ENCODE measurements around the gene TGIF2. TPM values are rescaled to one million over a fixed set of nuclear protein-coding genes. Genes with fewer than 3 reads are reported as not detected.

The TGIF2 gene
- total RNA-seq (10 to 100 TPM in 3 of 9 donors, 1 to 10 TPM in 6; 4.5 to 14.9 (median 8.2) TPM), polyA plus RNA-seq (1 to 10 TPM; 2.1 to 5.4 TPM)
- long read RNA-seq, donor 1, partial matches to known transcripts = 4 of 6 reads
- long read RNA-seq, donor 1, other reads (novel, unspliced or antisense) = 1 of 6 reads
- long read RNA-seq, donor 2, partial matches to known transcripts = 20 of 43 reads
- long read RNA-seq, donor 2, other reads (novel, unspliced or antisense) = 15 of 43 reads
- long read RNA-seq, donor 3, partial matches to known transcripts = 3 of 8 reads
- long read RNA-seq, donor 3, other reads (novel, unspliced or antisense) = 2 of 8 reads

DNA sequence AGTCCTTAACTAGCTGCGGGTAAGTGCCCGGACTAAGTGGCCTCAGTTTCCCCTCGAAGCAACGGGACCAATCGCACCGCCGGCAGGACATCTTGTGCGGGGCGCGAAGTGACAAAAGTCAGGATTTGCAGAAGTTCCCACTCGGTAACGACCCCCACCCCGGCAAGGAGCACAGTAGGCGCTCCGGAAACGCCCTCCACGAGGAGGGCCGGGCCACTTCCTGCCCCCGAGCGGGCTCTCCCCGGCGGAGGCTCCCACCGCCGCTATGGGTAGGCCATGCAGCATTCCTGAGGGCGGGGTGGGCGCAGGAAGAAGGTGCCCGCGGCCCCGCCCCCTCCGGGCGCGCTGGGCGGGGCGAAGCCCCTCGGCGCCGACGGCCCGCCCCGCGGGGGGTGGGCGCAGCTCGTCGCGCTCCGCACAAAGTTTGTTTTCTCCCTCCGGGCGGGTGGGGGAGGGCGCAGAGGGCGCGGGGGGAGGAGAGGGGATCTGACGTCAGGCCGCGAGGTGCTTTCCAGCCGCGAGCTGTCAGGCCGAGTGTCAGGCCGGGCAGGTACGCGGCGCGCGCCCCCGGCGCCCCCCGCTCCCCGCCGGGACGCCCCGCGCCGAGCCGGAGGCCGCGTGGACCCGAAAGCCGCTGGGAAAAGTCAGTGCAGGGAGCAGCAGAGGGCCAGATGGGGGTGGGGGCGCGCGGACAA, at the start of gene TGIF2:
TGIF2 (plus strand) TSS at position 495 of the 695 bp plus-strand sequence. CDS start 5,178 bp downstream, outside the sequence.
- WGBS, 4 donors = 1 to 16% (median 2%) methylated on average over 15 to 79 of the region's 80 CpGs
- no peaks in the 10 kb centered on the region for H3K36me3 ChIP-seq

DNA sequence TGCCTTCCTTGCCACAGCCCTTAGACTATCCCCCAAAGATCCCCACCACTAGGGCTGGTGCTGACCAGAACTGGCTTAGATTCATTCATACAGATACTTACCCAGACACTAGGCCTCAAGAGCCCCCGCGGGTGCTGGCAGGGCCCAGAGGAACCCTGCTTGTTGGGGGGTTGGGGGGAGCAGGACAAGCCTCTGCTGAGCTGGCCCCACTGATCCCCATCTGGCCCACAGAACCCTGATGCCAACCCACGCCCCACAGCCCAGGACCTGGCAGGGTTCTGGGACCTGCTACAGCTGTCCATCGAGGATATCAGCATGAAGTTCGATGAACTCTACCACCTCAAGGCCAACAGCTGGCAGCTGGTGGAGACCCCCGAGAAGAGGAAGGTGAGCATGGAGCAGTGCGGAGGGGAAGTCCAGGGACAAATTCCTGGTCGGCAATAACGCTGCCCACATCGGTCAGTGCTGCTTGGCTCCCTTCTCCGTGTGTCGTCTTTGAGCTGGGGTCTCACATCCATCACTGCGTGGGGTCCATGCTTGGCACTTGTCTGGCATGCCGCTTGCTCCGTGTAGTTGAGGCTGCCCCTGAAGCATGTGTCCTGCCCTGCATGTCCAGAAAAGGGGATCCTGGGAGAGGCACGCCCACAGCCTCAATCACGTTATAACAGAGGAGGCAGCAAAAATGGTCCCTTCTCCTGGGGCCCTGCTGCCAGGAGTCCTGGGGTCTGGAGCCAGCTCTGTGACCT, 47.6 kb upstream of the TGIF2 start:
- TF ChIP-seq, protein P1, sequence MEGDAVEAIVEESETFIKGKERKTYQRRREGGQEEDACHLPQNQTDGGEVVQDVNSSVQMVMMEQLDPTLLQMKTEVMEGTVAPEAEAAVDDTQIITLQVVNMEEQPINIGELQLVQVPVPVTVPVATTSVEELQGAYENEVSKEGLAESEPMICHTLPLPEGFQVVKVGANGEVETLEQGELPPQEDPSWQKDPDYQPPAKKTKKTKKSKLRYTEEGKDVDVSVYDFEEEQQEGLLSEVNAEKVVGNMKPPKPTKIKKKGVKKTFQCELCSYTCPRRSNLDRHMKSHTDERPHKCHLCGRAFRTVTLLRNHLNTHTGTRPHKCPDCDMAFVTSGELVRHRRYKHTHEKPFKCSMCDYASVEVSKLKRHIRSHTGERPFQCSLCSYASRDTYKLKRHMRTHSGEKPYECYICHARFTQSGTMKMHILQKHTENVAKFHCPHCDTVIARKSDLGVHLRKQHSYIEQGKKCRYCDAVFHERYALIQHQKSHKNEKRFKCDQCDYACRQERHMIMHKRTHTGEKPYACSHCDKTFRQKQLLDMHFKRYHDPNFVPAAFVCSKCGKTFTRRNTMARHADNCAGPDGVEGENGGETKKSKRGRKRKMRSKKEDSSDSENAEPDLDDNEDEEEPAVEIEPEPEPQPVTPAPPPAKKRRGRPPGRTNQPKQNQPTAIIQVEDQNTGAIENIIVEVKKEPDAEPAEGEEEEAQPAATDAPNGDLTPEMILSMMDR (IDR thresholded peaks at IDR 0.05) = no peak
- WGBS, 4 donors = 92 to 95% (median 93%) methylated on average over 14 to 17 of the region's 17 CpGs
- Histone ChIP-seq H3K4me1 (peaks cover 0 to 19% (median 5%) of the 10 kb centered on the region in 12 donors), H3K36me3 (peaks cover 0 to 83% (median 60%) of the 10 kb centered on the region in 9 donors), H3K27ac (peak overlapping the region in 1 of 12 donors; percentile 86), H3K4me3 (no peak overlapping the region), H3K9me3 (no peaks in the 10 kb centered on the region), H3K27me3 (no peaks in the 10 kb centered on the region)
- DNase-seq (no peak), ATAC-seq (no peak)
- intact Hi-C loops (cut with DNase I) = no loop called here

More for the DNA sequence above, at the start of gene TGIF2:
- ATAC-seq (peak; percentile 79 to 90 (median 88)), DNase-seq (peak; percentile 86 to 91 (median 89))
- H3K4me3 ChIP-seq = peak within 1 kb of the TSS; percentile 63 to 96 (median 82)
- H3K9me3 ChIP-seq = no peaks in the 10 kb centered on the region
- H3K27ac ChIP-seq = peak within 1 kb of the TSS; percentile 75 to 93 (median 89)
- TF ChIP-seq POLR2A (IDR thresholded peaks at IDR 0.05) = peak in 1 of 2 donors; percentile 41
- TF ChIP-seq, protein P1 (IDR thresholded peaks at IDR 0.05) = no peak
- no peaks in the 10 kb centered on the region for H3K27me3 ChIP-seq
- intact Hi-C loops (cut with DNase I) = loop anchor here in 1 of 10 donors (5.0 kb wide), 1 partner anchor 34 kb away; the partner anchor contains the start of gene RAB5IF
- peaks cover 0 to 38% (median 25%) of the 10 kb centered on the region in 12 donors for H3K4me1 ChIP-seq

DNA sequence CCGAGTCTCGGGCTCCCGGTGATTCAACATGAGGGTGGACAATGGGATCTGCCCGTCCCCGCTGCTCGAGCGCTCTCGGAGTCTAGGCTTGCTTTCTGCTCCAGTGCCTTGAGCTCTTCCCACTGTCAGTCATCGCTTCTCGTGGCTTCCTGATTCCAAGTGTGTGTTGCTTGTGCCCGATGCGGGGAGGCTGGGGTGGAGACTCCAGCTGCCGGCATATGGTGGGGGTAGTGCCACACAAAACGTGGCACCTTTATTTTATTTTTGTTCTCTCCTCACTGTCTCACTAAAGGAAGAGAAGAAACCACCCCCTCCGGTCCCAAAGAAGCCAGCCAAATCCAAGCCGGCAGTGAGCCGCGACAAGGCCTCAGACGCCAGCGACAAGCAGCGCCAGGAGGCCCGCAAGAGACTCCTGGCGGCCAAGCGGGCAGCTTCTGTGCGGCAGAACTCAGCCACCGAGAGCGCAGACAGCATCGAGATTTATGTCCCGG, 46.8 kb upstream of the TGIF2 start:
- no peak overlapping the region for H3K4me3 ChIP-seq
- H3K9me3 ChIP-seq = no peaks in the 10 kb centered on the region
- peak overlapping the region in 1 of 12 donors; percentile 86 for H3K27ac ChIP-seq
- H3K4me1 ChIP-seq = peaks cover 0 to 17% (median 5%) of the 10 kb centered on the region in 12 donors
- H3K27me3 ChIP-seq = no peaks in the 10 kb centered on the region
- no peak for DNase-seq
- no peak for ATAC-seq
- TF ChIP-seq, protein P1 (IDR thresholded peaks at IDR 0.05) = no peak
- TF ChIP-seq POLR2A (IDR thresholded peaks at IDR 0.05) = no peak
- H3K36me3 ChIP-seq = peaks cover 0 to 76% (median 59%) of the 10 kb centered on the region in 9 donors
- intact Hi-C loops (cut with DNase I) = no loop called here
- WGBS, 4 donors = 91 to 96% (median 94%) methylated on average over 28 to 29 of the region's 29 CpGs

Measured in heart left ventricle (tissue), 16 donors.